Neural progenitor cell (in vitro differentiated cells): ENCODE data around the gene SRXN1. TPM values are rescaled to one million over a fixed set of nuclear protein-coding genes. Genes with fewer than 3 reads are reported as not detected.

ENCODE experiments used
- DNase-seq: peaks from one replicate; pipeline ENCODE4 v3.0.0-alpha.2; 2016; ENCODE audit warnings: low spot score
- H2AFZ ChIP-seq: fragments of 200-600 bp; sonication (generic); replicated peaks from 2 replicates; pipeline ENCODE4 v1.6.1; 2016; ENCODE audit warnings: antibody characterized with exemption
- H3F3A ChIP-seq: fragments of 200-600 bp; sonication (generic); 2 replicates; pipeline ENCODE4 v1.6.1; 2016; ENCODE audit warnings: antibody characterized with exemption, low read depth
- H3K27ac ChIP-seq: fragments of 200-600 bp; sonication (generic); 2 replicates; pipeline ENCODE4 v1.5.1; 2016; ENCODE audit warnings: mild to moderate bottlenecking
- H3K27me3 ChIP-seq: fragments of 200-600 bp; sonication (generic); 2 replicates; pipeline ENCODE4 v1.6.1; 2016; ENCODE audit warnings: mild to moderate bottlenecking, moderate library complexity
- H3K36me3 ChIP-seq: fragments of 200-600 bp; sonication (generic); 2 replicates; pipeline ENCODE4 v1.5.1; 2016
- H3K4me1 ChIP-seq: fragments of 200-600 bp; sonication (generic); 2 replicates; pipeline ENCODE4 v1.6.1; 2016; ENCODE audit warnings: mixed run types
- H3K4me2 ChIP-seq: fragments of 200-600 bp; sonication (generic); 2 replicates; pipeline ENCODE4 v1.6.1; 2016
- H3K4me3 ChIP-seq: fragments of 200-600 bp; sonication (generic); 2 replicates; pipeline ENCODE4 v1.5.1; 2016
- H3K79me2 ChIP-seq: fragments of 200-600 bp; sonication (generic); 2 replicates; pipeline ENCODE4 v1.6.1; 2016; ENCODE audit warnings: low read depth
- H3K9ac ChIP-seq: fragments of 200-600 bp; sonication (generic); 2 replicates; pipeline ENCODE4 v1.6.1; 2016
- H3K9me3 ChIP-seq: fragments of 200-600 bp; sonication (generic); 2 replicates; pipeline ENCODE4 v1.5.1; 2016; ENCODE audit warnings: low read depth
- H4K20me1 ChIP-seq: fragments of 200-600 bp; sonication (generic); 2 replicates; pipeline ENCODE4 v1.6.1; 2016; ENCODE audit warnings: low read depth
- H3K27ac Mint-ChIP-seq: 3 replicates; pipeline ENCODE4 v1.8.0; 2021; ENCODE audit warnings: mixed read lengths
- H3K27me3 Mint-ChIP-seq: 2 replicates; pipeline ENCODE4 v1.8.0; 2022; ENCODE audit warnings: low read depth, mild to moderate bottlenecking, inconsistent platforms, moderate library complexity, mixed read lengths; ENCODE audit not compliant: insufficient read depth
- H3K36me3 Mint-ChIP-seq: 3 replicates; pipeline ENCODE4 v1.8.0; 2021; ENCODE audit warnings: mixed read lengths
- H3K4me1 Mint-ChIP-seq: 3 replicates; pipeline ENCODE4 v1.8.0; 2021; ENCODE audit warnings: mixed read lengths
- H3K4me3 Mint-ChIP-seq: 3 replicates; pipeline ENCODE4 v1.8.0; 2021; ENCODE audit warnings: mild to moderate bottlenecking, moderate library complexity, mixed read lengths
- H3K9me3 Mint-ChIP-seq: 3 replicates; pipeline ENCODE4 v1.8.0; 2020; ENCODE audit warnings: mixed read lengths
- CTCF ChIP-seq: fragments of 200-600 bp; sonication (generic); IDR thresholded peaks from 2 replicates; pipeline ENCODE4 v1.5.1; 2017; ENCODE audit warnings: antibody characterized with exemption, mild to moderate bottlenecking
- EZH2 ChIP-seq: fragments of 200-600 bp; sonication (generic); IDR thresholded peaks from 2 replicates; pipeline ENCODE4 v1.6.1; 2017; ENCODE audit warnings: antibody characterized with exemption, mild to moderate bottlenecking, moderate library complexity
- EZH2phosphoT487 ChIP-seq: fragments of 200-600 bp; sonication (generic); IDR thresholded peaks from 2 replicates; pipeline ENCODE4 v1.6.1; 2017; ENCODE audit warnings: antibody characterized with exemption
- total RNA-seq: library from RNA; depleted of rRNA; stranded (reverse); fragments of >200 nt; gene quantifications from 2 replicates; pipeline ENCODE4 v1.2.3, GENCODE V29; 2015; ENCODE audit warnings: low replicate concordance

SRXN1 gene
- total RNA-seq, 1 donor from 2014 or later: 6.8 TPM

- no peak overlapping the region for H3K4me3 ChIP-seq
- no peaks in the 10 kb centered on the region for H3F3A ChIP-seq
- H3K4me2 ChIP-seq: no peak overlapping the region
- Mint-ChIP-seq H3K27me3 (peaks cover 6% of the 10 kb centered on the region), H3K9me3 (no peaks in the 10 kb centered on the region), H3K36me3 (no peaks in the 10 kb centered on the region), H3K4me1 (peaks cover 5% of the 10 kb centered on the region), H3K27ac (no peak overlapping the region), H3K4me3 (peak overlapping the region; percentile 52)
- no peaks in the 10 kb centered on the region for H3K27me3 ChIP-seq
- no peak overlapping the region for H2AFZ ChIP-seq
- no peak for TF ChIP-seq CTCF
- no peaks in the 10 kb centered on the region for H3K36me3 ChIP-seq
- no peak overlapping the region for H3K9ac ChIP-seq
- no peak for DNase-seq
- no peak overlapping the region for H3K27ac ChIP-seq
- H3K4me1 ChIP-seq: peaks cover 4% of the 10 kb centered on the region
- no peaks in the 10 kb centered on the region for H3K79me2 ChIP-seq
- H4K20me1 ChIP-seq: no peaks in the 10 kb centered on the region
- H3K9me3 ChIP-seq: no peaks in the 10 kb centered on the region
These were observed 52.3 kb downstream of the SRXN1 start for GRCh38 chr20:600736-601135.

GRCh38 chr20:600141-600540, 52.9 kb downstream of the SRXN1 start:
- Histone ChIP-seq H3K9ac (no peak overlapping the region), H3K4me3 (no peak overlapping the region), H3K4me2 (no peak overlapping the region), H3K4me1 (peaks cover 4% of the 10 kb centered on the region), H3K36me3 (no peaks in the 10 kb centered on the region), H3K27ac (no peak overlapping the region), H4K20me1 (no peaks in the 10 kb centered on the region), H3K27me3 (no peaks in the 10 kb centered on the region), H3F3A (no peaks in the 10 kb centered on the region), H2AFZ (no peak overlapping the region), H3K79me2 (no peaks in the 10 kb centered on the region), H3K9me3 (no peaks in the 10 kb centered on the region)
- Mint-ChIP-seq H3K4me3 (no peak overlapping the region), H3K27me3 (peaks cover 6% of the 10 kb centered on the region), H3K36me3 (no peaks in the 10 kb centered on the region), H3K9me3 (no peaks in the 10 kb centered on the region), H3K4me1 (peaks cover 5% of the 10 kb centered on the region), H3K27ac (no peak overlapping the region)
- no peak for DNase-seq
- no peak for TF ChIP-seq CTCF
- TF ChIP-seq EZH2: no peak
- TF ChIP-seq EZH2phosphoT487: no peak

- Mint-ChIP-seq H3K36me3 (no peaks in the 10 kb centered on the region), H3K27ac (no peak overlapping the region), H3K9me3 (no peaks in the 10 kb centered on the region), H3K27me3 (peaks cover 4% of the 10 kb centered on the region), H3K4me3 (no peak overlapping the region), H3K4me1 (no peaks in the 10 kb centered on the region)
- Histone ChIP-seq H3K9me3 (no peaks in the 10 kb centered on the region), H3K27me3 (no peaks in the 10 kb centered on the region), H3K27ac (no peak overlapping the region), H3K4me2 (no peak overlapping the region), H3F3A (no peaks in the 10 kb centered on the region), H3K79me2 (no peaks in the 10 kb centered on the region), H3K4me1 (peaks cover 4% of the 10 kb centered on the region), H3K36me3 (no peaks in the 10 kb centered on the region), H4K20me1 (no peaks in the 10 kb centered on the region), H3K9ac (no peak overlapping the region), H2AFZ (no peak overlapping the region), H3K4me3 (no peak overlapping the region)
- DNase-seq: no peak
- TF ChIP-seq EZH2: no peak
- no peak for TF ChIP-seq CTCF
- no peak for TF ChIP-seq EZH2phosphoT487
These were observed 54.7 kb downstream of the SRXN1 start for GRCh38 chr20:598133-598850.
